ENCODE data around the gene SPATA3. TPM values are rescaled to one million over a fixed set of nuclear protein-coding genes. Genes with fewer than 3 reads are reported as not detected.

Gene SPATA3
- total and polyA plus RNA-seq, 2 of the 13 experiments (the other 11 are each of a cell fraction or from before 2014, with no cell fraction given) = not detected

DNA sequence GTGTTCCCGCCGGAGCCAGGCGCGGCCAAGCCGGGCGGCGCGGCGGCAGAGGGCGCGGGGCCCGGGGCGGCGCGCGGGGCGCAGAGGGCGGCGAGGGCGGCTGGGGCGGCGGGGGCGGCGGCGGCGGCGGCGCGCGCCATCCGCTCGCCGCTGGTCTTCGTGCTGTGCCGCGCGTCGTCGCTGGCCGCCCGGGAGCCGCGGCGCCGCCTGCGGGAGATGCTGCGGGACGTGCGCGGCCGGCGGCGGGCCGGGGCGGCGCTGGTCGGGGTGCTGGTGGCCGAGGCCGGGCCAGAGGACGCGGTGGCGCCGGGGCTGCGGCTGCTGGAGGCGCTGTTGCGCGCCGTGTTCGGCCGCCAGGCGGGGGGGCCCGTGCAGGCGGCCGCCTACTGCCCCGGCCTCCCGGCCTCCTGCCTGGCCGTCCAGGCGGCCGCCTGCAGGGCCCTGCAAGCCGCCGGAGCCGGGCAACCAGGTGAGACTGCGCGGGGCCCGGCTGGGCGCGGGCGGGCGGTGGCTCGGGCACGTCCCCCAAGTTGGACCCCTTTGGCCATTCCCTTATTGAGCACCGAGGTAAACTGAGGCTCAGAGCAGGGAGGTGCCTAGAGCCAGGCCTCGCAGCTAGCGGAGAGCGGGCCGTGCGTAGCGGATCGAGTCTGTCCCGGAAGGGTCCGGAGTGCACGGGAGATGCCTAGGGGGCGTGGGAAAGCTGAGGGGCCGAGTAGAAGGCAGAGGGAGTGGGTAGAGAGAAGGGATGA, 42.0 kb downstream of the SPATA3 start (continued):
- TF ChIP-seq ZNF407 (CRISPR knock-in tag; IDR thresholded peaks at IDR 0.05; ENCODE audit: not compliant biosample characterization) (no peak), HDAC6 (IDR thresholded peaks at IDR 0.05; ENCODE audit: low read depth, low read length) (no peak), MIER2 (CRISPR knock-in tag; IDR thresholded peaks at IDR 0.05) (no peak), HNRNPUL1 (IDR thresholded peaks at IDR 0.05; ENCODE audit: low read depth, low read length) (no peak), ZBTB42 (CRISPR knock-in tag; IDR thresholded peaks at IDR 0.05) (no peak), ZMYM3 (CRISPR knock-in tag; IDR thresholded peaks at IDR 0.05) (0 out of 2 replicates have a peak, but pooled peaks have one; percentile 31), ZNF280D (CRISPR knock-in tag; IDR thresholded peaks at IDR 0.05) (no peak), HOXA7 (CRISPR knock-in tag; IDR thresholded peaks at IDR 0.05) (no peak), FOXK2 (IDR thresholded peaks at IDR 0.05) (no peak), ZNF335 (CRISPR knock-in tag; IDR thresholded peaks at IDR 0.05) (no peak), XRCC5 (optimal IDR thresholded peaks at IDR 0.05; ENCODE audit: low read length) (no peak), GTF2F1 (IDR thresholded peaks at IDR 0.05; ENCODE audit: low read length) (no peak)
- TF ChIP-seq, protein P1, sequence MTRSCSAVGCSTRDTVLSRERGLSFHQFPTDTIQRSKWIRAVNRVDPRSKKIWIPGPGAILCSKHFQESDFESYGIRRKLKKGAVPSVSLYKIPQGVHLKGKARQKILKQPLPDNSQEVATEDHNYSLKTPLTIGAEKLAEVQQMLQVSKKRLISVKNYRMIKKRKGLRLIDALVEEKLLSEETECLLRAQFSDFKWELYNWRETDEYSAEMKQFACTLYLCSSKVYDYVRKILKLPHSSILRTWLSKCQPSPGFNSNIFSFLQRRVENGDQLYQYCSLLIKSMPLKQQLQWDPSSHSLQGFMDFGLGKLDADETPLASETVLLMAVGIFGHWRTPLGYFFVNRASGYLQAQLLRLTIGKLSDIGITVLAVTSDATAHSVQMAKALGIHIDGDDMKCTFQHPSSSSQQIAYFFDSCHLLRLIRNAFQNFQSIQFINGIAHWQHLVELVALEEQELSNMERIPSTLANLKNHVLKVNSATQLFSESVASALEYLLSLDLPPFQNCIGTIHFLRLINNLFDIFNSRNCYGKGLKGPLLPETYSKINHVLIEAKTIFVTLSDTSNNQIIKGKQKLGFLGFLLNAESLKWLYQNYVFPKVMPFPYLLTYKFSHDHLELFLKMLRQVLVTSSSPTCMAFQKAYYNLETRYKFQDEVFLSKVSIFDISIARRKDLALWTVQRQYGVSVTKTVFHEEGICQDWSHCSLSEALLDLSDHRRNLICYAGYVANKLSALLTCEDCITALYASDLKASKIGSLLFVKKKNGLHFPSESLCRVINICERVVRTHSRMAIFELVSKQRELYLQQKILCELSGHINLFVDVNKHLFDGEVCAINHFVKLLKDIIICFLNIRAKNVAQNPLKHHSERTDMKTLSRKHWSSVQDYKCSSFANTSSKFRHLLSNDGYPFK (CRISPR knock-in tag; IDR thresholded peaks at IDR 0.05; ENCODE audit: borderline replicate concordance) = no peak
- TF ChIP-seq, protein P2, sequence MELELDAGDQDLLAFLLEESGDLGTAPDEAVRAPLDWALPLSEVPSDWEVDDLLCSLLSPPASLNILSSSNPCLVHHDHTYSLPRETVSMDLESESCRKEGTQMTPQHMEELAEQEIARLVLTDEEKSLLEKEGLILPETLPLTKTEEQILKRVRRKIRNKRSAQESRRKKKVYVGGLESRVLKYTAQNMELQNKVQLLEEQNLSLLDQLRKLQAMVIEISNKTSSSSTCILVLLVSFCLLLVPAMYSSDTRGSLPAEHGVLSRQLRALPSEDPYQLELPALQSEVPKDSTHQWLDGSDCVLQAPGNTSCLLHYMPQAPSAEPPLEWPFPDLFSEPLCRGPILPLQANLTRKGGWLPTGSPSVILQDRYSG (CRISPR knock-in tag; IDR thresholded peaks at IDR 0.05) = no peak
